NCI-H526 treated with DMSO at 0.1 percent for 48 hours (cell line): Measurements from ENCODE around the gene CRABP1.

ENCODE experiments used
- DNase-seq: peaks from one replicate; lab custom pipeline; 2025; lab: John Stamatoyannopoulos, UW

Gene CRABP1

DNA sequence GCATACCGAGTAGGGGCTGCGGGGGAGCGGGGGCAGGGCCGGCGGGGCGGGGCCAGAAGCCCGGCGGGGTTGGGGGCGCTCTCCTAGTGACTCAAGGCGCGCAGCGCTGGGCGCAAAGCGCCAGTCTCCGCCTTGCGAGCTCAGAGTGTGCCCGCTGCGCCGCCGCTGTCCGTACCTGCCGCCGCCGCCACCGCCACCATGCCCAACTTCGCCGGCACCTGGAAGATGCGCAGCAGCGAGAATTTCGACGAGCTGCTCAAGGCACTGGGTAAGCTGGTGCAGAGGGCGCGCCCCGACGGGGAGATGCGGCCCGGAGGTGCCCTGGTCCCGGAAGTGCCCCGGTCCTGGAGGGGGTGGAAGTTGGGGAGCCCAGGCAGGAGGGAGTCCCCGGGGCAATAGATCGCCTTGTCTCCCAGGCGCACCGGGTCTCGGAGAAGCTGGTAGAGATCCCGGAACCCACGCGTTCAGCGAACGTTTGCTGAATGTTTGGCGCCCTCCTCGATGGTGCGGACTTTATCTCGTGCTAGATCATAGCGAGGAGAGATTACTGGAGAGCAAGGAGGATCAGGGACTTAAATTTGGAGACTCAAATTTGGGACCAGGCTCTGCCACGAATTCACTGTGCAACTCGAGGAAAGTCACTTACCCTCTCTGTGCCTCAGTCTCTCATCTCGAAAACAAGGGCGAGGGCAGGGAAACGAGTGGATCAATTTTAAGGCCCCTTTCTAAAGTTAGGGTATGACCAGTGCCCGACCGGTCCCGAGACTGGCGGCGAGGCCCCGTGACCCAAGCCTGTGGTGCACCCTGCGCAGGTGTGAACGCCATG lies at the start of gene CRABP1:
Gene CRABP1, plus strand, starts transcription at position 123 of the 826 bp plus-strand sequence. Its CDS starts 76 bp downstream, at position 199.
- peak; percentile 10 for DNase-seq

DNA sequence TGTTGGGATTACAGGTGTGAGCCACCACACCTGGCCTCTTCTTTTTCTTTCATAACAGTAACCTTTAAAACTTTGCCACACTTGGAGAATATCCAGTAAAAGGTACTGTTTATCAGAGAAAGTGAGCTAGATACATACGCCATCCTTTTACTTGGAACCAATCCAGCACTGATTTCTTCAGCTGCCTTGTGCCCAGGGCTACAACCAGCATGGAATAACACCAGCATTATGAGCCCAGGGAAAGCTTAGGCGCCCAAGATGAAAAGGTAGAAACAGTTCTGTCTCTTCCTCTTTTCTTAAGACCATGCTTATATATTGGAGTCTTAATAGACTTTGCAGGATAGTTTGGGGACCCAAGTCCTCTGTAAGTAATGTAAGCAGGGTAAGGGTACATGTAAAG lies 49.1 kb upstream of the CRABP1 start:
- DNase-seq, result no peak

DNA sequence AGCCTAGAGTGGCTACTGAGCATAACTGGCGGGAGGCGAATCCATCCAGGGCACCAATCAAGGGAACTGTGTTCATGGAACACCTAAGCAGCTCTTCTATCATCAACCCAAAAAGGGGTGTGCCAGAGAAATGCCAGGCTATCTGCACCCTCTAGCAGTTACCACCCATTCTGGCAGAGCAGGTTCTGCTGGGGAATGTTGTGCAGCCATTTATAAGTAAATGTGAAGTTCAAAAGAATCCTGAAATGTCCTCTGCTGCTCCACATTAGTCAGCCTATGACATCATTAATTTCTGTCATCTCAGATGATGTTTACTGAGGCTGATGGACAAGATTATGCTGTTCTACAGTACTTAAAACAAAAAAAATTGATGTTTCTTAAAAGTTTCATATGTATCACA lies 48.5 kb upstream of the CRABP1 start:
- DNase-seq, result no peak

- no peak for DNase-seq
Observed at GRCh38 chr15:78292219-78292618, 47.9 kb upstream of the CRABP1 start.

DNA sequence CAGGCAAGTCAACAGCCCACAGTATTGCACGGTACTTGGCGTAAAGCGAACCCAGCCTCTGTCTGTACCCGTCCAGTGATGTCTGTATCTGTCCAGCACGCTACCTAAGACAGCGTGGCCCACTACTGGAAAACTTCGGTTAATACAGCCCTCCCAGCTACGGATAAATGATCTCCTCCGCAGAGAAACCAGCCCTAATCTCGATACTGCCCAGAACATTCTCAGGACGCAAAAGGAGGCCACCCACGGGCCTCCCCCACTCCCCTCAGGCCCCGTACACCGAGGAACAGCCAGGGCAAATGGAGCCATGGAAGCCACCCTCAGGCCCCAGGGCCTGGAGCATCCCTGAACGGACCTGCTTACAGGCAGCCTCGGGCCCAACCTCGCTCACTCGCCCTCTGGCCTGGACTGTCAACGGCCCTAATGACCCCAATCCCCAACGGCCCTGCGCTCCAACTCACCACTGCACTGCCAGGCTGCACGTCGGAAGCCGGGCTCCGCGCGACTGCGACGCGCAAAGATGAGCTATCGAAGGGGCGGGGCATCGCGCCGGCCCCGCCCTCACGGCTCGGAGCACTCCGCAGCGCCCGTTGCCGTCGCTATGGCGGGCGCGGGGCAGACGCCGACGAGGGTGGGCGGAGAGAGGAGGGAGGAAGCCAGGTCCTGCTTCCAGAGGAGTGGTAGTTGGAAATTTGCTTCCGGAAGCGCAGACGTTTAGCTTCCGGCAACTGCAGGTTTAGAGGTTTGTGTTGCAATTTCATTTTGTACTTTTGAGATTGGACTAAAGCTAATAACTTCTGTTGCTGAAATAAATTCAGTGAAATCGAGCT lies 40.8 kb upstream of the CRABP1 start, which contains the start of gene SKIC8:
Gene SKIC8, minus strand, starts transcription at position 509 of the 830 bp plus-strand sequence. CDS start 3,923 bp downstream, outside the sequence.
- DNase-seq, result peak; percentile 88

- no peak for DNase-seq
Observed at GRCh38 chr15:78301326-78301725, 38.8 kb upstream of the CRABP1 start.

DNA sequence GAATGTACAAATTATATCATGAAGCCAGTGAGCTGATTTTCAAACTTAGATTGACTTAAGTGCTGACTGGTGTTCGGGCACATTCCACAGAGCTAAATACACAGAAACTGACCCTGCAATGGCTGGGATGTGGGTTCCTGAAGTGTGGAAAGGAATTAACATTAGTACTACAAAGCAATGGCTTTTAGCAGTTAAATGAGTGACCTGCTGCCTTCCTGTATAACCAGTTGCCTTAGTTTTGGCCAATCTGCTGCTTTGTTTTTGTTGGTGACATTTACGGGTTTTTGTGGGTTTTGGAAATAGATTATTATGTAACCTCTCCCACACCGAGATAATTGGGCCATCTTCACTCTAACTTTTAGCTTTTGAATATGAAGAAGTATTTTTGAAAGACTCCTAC lies 38.3 kb upstream of the CRABP1 start:
- DNase-seq, result no peak

DNA sequence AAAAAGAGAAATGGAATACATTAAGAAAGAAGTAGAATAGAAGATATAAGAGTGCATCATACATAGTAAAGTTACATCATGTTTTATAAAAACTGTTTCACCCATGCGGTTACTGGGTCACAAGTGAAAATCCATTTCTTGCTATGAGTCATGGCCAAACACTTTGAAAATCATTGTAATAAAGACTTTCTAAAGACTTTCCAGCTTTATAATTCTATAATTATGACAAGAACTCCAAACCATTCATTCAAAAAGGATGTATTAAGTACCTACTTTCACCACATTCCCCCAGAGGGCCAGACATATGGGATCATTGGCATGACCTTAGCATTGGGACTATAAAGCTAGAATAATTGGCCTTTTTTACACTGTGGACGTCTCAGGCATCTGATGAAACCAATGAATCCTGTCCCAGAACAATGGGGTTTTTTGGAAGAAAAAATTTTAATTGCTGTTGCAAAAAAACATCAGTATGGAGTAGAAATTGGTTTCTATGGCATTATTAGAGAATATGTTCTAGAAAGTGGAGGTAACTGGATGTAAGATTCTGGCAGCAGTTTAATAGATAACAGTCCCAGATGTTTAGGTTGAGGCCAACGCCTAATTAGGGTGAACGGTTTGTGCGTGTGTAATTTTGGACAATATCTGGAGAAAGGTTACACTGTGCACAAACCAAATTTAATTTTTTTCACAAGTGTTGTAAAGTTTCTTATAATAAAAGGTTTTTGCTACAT lies 37.4 kb upstream of the CRABP1 start:
- DNase-seq, result no peak

DNA sequence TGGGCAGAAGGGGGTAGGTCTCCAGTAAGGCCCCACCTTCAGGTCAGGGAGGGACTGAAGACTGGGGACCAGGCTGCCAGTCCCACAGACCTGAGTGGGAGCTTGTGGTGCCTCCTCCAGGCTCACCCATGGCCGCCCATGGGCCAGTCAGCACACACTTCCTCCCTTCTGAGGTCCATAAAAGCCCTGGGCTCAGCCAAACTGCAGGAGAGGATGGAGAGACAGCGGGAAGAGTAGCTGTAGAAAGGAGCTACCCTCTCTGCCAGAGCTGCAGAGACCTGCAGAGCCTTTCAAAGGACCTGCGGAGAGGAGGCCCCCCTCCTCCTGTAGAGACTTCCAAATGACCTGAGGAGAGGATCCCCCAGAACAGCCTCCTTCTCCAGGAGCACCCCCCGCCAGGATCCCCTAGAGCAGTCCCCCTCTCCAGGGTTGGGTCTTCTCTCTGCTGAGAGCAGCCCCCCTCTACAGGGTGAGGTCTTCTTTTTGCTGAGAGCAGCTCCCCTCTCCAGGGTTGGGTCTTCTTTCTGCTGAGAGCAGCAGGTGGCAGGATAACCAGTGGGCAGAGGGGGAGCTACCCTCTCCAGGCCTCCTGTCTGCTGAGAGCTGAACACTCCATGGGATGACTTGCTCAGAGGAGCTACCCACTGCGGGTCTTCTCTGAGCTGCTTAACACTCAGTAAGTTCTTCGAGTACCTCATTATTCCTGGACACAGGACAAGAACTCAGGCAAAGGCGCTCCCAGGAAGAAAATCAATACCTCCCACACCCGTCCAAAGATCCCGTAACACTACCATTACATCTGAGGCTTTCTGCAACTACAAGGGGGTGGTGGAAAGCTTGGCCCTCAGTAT lies 35.7 kb upstream of the CRABP1 start:
- no peak for DNase-seq

DNA sequence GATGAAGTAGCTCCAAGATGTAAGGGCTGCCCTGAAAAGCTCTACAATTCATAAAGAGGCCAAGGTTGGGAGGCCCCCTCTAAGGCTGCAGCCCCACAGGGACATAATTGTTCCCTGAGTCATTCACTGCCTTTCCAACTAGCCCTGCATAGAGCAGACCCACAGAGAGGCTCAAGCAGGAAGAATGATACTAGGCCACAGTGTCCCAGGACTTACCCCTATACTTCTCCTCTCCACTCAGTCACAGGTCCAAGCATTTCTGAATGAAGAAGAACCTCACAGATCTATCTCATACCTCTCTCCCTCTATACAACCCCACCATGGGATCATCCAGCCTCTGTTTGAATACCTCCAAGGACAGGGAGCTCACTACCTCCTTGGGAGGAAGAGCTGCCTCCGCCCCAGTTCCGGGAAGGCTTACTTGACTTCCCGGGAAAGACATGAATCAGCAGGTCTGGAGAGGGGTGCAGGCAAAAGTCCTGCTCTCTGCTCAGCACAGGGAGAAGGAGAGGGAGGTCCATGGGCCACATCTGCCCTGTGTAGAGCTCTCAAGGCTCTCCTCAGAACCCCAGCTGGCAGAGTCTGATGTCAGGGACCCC lies 33.9 kb upstream of the CRABP1 start:
- DNase-seq, result no peak

GRCh38 chr15:78307976-78308375 lies 32.2 kb upstream of the CRABP1 start:
- no peak for DNase-seq

- DNase-seq, result peak; percentile 41
Observed at GRCh38 chr15:78308422-78309032, 31.6 kb upstream of the CRABP1 start.

DNA sequence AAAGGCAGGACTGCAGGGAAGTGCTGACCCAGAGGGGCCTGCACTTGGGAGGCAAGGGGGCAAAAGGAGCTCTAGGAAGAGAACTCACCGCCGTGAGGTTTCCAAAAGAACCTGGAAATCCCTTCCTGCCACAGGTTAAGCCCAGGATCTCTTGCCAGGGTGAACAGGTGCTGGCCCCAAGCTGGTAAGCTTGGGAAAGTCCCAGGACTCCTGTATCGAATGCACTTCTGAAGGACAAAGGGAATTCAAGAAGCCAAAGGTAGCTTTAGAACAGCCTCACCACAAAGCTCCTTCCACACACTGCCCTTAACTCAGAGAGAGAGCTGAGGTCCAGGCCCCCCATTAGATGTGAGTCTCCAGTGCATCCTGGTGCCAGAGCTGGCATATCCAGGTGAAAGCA lies 28.9 kb upstream of the CRABP1 start:
- DNase-seq, result no peak

DNA sequence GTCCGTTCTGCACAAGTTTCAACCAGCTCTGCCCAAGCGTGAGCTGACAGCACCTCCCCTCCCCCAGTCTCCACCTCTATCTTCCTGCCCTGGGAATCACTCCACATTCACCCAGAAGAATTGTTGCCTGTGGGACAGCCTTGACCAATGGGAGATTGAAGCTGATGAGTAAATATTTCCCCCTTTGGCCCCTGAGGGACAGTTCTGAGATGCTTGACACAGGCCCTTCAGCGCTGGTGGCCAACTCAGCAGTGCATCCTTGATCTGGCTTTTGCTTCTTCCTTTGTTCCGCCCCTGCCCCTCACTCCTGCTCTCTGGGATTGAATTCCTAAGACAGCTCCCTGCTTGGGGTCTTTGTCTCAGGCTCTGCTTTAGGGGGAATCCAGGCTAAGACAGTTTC lies 27.6 kb upstream of the CRABP1 start:
- no peak for DNase-seq

- no peak for DNase-seq
Observed at GRCh38 chr15:78312957-78313356, 27.2 kb upstream of the CRABP1 start.

- DNase-seq, result no peak
Observed at GRCh38 chr15:78313383-78313782, 26.8 kb upstream of the CRABP1 start.

DNA sequence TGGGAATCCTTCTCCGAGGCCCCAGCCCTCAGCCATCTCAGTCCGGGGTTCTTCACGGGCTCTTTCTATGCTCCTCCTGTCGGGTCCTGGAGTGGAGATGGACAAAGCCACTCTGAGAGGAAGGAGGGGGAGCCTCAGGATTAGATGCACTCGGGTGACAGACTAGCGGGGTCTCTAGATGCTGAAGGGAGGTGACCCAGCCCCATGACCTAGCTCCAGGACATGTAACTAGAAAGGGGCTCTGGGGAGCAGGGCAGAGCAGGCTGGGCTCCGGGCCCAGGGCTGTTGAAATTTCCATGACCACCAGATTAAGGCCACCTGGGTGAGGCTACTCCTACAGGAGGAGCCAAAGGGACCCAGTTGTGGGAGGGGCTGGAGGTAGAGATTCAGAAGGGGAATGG lies 26.0 kb upstream of the CRABP1 start:
- no peak for DNase-seq

- no peak for DNase-seq
Observed at GRCh38 chr15:78315686-78316282, 24.4 kb upstream of the CRABP1 start.

- peak; percentile 85 for DNase-seq
Observed at GRCh38 chr15:78316283-78317083, 23.7 kb upstream of the CRABP1 start.
